CD4-positive, alpha-beta T cell treated with Interleukin-6 at 100 ng/mL for 8 hours (primary cell): ENCODE data around the gene GALNT10.
A peak's percentile ranks its signal among the peaks of the same experiment; 100 is the strongest.

Experiments
- DNase-seq: peaks from one replicate; pipeline ENCODE4 v3.0.0-alpha.2; 2020; ENCODE audit warnings: mixed read lengths, low spot score

The GALNT10 gene

GRCh38 chr5:154445422-154446194 lies 255.1 kb downstream of the GALNT10 start, which contains the start of gene SAP30L:
TSS of gene SAP30L (plus strand) at chr5:154445997. CDS start at chr5:154446605, 608 bp downstream.
- DNase-seq: peak; percentile 93

DNA sequence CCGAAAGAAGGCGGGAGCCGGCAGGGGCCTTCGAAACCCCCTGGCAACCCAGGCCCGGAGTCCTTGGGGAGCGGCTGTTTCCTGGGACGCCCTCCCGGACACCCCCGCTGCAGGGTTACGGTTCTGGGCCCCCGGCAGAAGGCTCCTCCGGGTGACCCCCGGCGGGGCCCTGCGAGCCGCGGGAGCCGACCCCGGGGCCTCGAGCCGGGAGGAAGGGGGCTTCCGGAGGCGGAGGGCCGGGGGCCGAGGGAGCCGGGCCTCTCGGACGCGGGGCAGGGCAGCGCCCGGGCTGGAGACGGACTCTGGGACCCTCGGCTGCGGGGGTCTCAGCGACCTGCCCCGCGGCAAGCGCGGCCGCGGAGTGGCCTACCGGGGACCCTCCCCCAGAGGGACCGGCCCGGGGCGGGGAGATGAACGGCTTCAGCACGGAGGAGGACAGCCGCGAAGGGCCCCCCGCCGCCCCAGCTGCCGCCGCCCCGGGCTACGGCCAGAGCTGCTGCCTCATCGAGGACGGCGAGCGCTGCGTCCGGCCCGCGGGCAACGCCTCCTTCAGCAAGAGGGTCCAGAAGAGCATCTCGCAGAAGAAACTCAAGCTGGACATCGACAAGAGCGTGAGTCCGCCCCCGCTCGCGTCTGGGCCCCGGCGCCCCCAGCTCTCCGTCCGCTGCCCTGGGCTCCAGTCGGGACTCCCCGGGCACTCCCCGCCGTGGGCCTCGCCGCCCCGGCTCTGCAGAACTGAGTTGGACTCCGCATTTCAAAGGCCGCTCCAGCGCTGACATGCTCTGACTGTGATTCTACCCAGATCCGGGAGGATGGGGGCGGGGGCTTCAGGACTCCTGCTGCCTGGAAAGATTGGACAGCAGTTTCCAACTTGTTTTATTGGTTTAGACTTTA lies 255.9 kb downstream of the GALNT10 start:
- peak; percentile 12 for DNase-seq

DNA sequence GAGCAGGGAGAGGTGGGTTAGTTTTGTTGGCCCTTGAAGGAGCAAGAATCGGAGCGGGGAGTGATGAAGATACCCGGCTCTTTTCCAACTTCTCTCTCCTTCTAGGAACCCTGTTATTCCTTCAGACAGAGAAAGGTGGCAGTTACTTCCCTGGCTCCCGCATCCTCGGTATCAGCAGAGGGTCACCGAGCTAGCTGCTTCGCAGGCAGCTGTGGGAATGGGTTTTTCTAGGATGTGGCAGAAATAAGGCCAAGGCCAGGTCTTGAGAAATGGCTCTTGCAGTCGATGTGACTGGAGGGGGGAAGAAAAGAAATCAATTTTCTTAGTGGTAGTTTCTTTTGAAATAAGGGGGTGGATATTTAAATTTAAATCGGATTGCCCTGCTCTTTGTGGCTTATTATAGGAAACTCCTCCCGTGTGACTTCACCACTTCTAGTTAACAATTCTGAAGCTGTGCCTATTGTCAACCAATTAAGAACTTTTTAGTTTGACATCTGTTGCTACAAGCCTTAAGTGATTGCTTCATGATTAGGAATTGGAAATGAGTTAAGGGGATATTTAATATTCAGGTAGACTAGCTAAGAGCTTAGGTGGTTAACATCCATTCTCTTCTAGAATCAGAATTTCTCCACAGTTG lies 256.7 kb downstream of the GALNT10 start:
- no peak for DNase-seq

DNA sequence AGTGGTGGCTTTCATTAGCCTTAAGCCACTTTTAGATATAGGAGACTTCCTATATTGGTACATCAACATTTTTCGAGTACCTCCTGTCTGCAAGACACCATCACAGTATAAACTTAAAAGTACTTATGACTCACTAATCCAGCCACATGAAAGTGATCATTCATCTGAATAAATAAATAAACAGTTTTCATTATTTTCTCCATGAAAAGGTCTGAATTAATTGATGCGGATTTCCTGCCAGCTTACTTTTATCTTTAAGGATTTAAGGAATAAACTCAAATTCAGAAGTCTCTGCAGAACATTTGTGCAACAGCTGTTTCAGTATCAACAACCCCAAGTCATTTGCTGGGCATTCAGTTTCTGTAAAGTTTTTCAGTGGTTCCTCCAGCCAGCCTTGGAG lies 259.3 kb downstream of the GALNT10 start:
- DNase-seq: no peak

GRCh38 chr5:154451957-154452356 lies 261.4 kb downstream of the GALNT10 start:
- DNase-seq: no peak

DNA sequence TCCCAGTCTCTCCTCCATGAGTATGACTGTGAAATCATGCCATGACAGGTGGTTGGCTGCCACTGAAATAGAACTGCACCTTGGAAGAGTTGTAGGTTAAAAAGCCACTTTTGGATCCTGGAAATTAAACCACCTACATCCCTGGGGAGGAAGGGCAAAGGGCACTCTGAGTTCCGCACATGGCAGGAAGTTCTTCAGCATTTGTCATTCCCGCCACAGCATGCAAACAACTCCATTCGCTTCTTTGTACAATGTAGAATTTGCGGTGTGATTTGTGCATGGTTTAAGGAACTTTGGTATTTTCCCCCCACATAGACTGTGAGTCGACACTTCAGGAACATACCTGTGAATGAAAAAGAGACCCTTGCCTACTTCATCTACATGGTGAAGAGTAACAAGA lies 265.1 kb downstream of the GALNT10 start:
- no peak for DNase-seq

- DNase-seq: no peak
Measured at GRCh38 chr5:154456540-154456939, 266.0 kb downstream of the GALNT10 start.

GRCh38 chr5:154459015-154459414 lies 268.5 kb downstream of the GALNT10 start:
- DNase-seq: no peak

DNA sequence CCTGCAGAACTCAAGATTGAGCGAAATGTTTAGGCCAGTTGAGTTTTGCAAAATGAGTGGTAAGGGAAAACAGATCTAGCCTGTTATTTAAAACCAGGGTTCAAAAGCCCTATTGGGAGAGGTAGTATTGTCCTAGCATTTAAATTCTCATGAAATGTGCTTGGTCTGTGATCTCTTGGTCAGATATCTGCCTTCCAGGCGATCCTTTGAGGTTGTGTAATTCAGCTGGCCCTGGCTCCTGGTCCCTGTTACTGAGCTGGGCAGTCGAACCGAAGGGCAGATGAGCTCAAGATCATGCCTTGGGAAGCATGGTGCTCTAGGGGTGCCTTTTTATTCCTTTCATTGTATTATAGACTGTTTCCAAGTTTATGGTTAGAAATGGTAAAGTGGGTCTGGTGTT lies 269.6 kb downstream of the GALNT10 start:
- DNase-seq: no peak

- no peak for DNase-seq
Measured at GRCh38 chr5:154461531-154461930, 271.0 kb downstream of the GALNT10 start.

GRCh38 chr5:154464438-154464837 lies 273.9 kb downstream of the GALNT10 start:
- DNase-seq: no peak

- DNase-seq: no peak
Measured at GRCh38 chr5:154465169-154465568, 274.6 kb downstream of the GALNT10 start.

DNA sequence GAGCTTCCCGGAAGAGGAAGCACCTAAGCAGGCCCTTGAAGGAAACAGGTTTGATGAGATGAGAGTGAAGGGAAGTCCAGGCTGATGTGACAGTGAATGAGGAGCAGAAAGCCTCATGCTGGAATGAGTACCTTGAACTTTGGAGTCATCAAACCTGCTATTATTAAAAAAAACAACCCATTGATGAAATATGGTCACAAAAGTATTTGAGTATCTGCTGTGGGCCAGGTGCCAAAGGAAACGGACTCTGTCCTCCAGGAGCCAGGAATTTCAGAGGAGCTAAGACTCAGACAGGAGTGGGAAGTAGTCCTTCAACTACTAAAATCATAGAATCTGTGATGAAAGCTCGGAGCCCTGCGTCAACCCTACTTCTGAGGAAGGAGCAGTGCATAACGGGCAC lies 275.6 kb downstream of the GALNT10 start:
- DNase-seq: no peak

- no peak for DNase-seq
Measured at GRCh38 chr5:154466671-154467070, 276.1 kb downstream of the GALNT10 start.

GRCh38 chr5:154467655-154468354 lies 277.3 kb downstream of the GALNT10 start:
- DNase-seq: peak; percentile 56

GRCh38 chr5:154470137-154470536 lies 279.6 kb downstream of the GALNT10 start:
- no peak for DNase-seq
